ENCODE data around the gene ZNF326. TPM values are rescaled to one million over a fixed set of nuclear protein-coding genes. Genes with fewer than 3 reads are reported as not detected.

The ZNF326 gene
- total RNA-seq, 5 donors from 2014 or later (not counting 1 experiment from before 2014, with no cell fraction given) = 16.4 to 41.3 (median 16.8) TPM

- no peaks in the 10 kb centered on the region for H3K27me3 ChIP-seq (replicated peaks in 1 of 2; ENCODE audit: control insufficient read depth in 2 of 2, extremely low read depth in 1 of 2, insufficient read depth in 2 of 2, low read length in 1 of 2)
- no peaks in the 10 kb centered on the region for H3K9me3 ChIP-seq
- no peak overlapping the region for H3K27ac Mint-ChIP-seq
- 42% methylated on average over 4 of the region's 5 CpGs for WGBS (ENCODE audit: insufficient coverage)
- H3K36me3 ChIP-seq (ENCODE audit: control insufficient read depth in 2 of 2, extremely low read depth in 1 of 2, insufficient read depth in 1 of 2, low read length in 1 of 2) = no peaks in the 10 kb centered on the region
- no peaks in the 10 kb centered on the region for H3K36me3 Mint-ChIP-seq
- ChIA-PET CTCF (no interaction called here), POLR2A (no interaction called here)
- H3K9me3 Mint-ChIP-seq = no peaks in the 10 kb centered on the region
- no peak for DNase-seq
- no peak for ATAC-seq (replicated peaks in 1 of 4)
- no peak overlapping the region for H3K4me3 Mint-ChIP-seq
- H3K27me3 Mint-ChIP-seq = peaks cover 21 to 35% of the 10 kb centered on the region in 2 donors
- H3K4me3 ChIP-seq (ENCODE audit: control insufficient read depth in 1 of 2, extremely low read depth in 1 of 2, low read length in 1 of 2) = no peak overlapping the region
- no peak overlapping the region for H3K27ac ChIP-seq (ENCODE audit: low read length)
- peaks cover 0 to 2% (median 0%) of the 10 kb centered on the region in 3 donors for H3K4me1 Mint-ChIP-seq
- H3K4me1 ChIP-seq (ENCODE audit: control insufficient read depth in 1 of 2, extremely low read depth in 1 of 2, insufficient read depth in 2 of 2, low read length in 2 of 2) = no peaks in the 10 kb centered on the region
Measured at GRCh38 chr1:90074137-90074536, 79.2 kb downstream of the ZNF326 start.

GRCh38 chr1:90074566-90074965, 79.7 kb downstream of the ZNF326 start:
- 96% methylated on average over 2 of the region's 4 CpGs for WGBS (ENCODE audit: insufficient coverage)
- DNase-seq = no peak
- ChIA-PET CTCF (no interaction called here), POLR2A (no interaction called here)
- no peak overlapping the region for H3K27ac Mint-ChIP-seq
- peaks cover 21 to 34% of the 10 kb centered on the region in 2 donors for H3K27me3 Mint-ChIP-seq
- H3K27ac ChIP-seq (ENCODE audit: low read length) = no peak overlapping the region
- no peaks in the 10 kb centered on the region for H3K36me3 ChIP-seq (ENCODE audit: control insufficient read depth in 2 of 2, extremely low read depth in 1 of 2, insufficient read depth in 1 of 2, low read length in 1 of 2)
- H3K4me3 Mint-ChIP-seq = no peak overlapping the region
- peaks cover 0 to under 1% of the 10 kb centered on the region in 2 experiments for H3K27me3 ChIP-seq (replicated peaks in 1 of 2; ENCODE audit: control insufficient read depth in 2 of 2, extremely low read depth in 1 of 2, insufficient read depth in 2 of 2, low read length in 1 of 2)
- no peaks in the 10 kb centered on the region for H3K4me1 ChIP-seq (ENCODE audit: control insufficient read depth in 1 of 2, extremely low read depth in 1 of 2, insufficient read depth in 2 of 2, low read length in 2 of 2)
- H3K9me3 Mint-ChIP-seq = no peaks in the 10 kb centered on the region
- H3K4me1 Mint-ChIP-seq = peaks cover 0 to 2% (median 0%) of the 10 kb centered on the region in 3 donors
- ATAC-seq (replicated peaks in 1 of 4) = no peak
- no peaks in the 10 kb centered on the region for H3K36me3 Mint-ChIP-seq
- H3K9me3 ChIP-seq = no peaks in the 10 kb centered on the region
- H3K4me3 ChIP-seq (ENCODE audit: control insufficient read depth in 1 of 2, extremely low read depth in 1 of 2, low read length in 1 of 2) = no peak overlapping the region

- no peaks in the 10 kb centered on the region for H3K36me3 ChIP-seq (ENCODE audit: control insufficient read depth in 2 of 2, extremely low read depth in 1 of 2, insufficient read depth in 1 of 2, low read length in 1 of 2)
- H3K27me3 Mint-ChIP-seq = peaks cover 18 to 30% of the 10 kb centered on the region in 2 donors
- no peak for ATAC-seq (replicated peaks in 1 of 4)
- no peaks in the 10 kb centered on the region for H3K9me3 ChIP-seq
- H3K36me3 Mint-ChIP-seq = no peaks in the 10 kb centered on the region
- no peak overlapping the region for H3K4me3 Mint-ChIP-seq
- H3K4me1 ChIP-seq (ENCODE audit: control insufficient read depth in 1 of 2, extremely low read depth in 1 of 2, insufficient read depth in 2 of 2, low read length in 2 of 2) = no peaks in the 10 kb centered on the region
- POLR2A ChIA-PET = no interaction called here
- WGBS (ENCODE audit: insufficient coverage) = 100% methylated on average over 1 of the region's 1 CpG
- no peaks in the 10 kb centered on the region for H3K9me3 Mint-ChIP-seq
- CTCF ChIA-PET = no interaction called here
- peaks cover 0 to 2% of the 10 kb centered on the region in 2 experiments for H3K27me3 ChIP-seq (replicated peaks in 1 of 2; ENCODE audit: control insufficient read depth in 2 of 2, extremely low read depth in 1 of 2, insufficient read depth in 2 of 2, low read length in 1 of 2)
- no peak overlapping the region for H3K27ac Mint-ChIP-seq
- H3K27ac ChIP-seq (ENCODE audit: low read length) = no peak overlapping the region
- no peak for DNase-seq
- no peak overlapping the region for H3K4me3 ChIP-seq (ENCODE audit: control insufficient read depth in 1 of 2, extremely low read depth in 1 of 2, low read length in 1 of 2)
- H3K4me1 Mint-ChIP-seq = peaks cover 0 to 2% (median 0%) of the 10 kb centered on the region in 3 donors
Measured at GRCh38 chr1:90074970-90075391, 80.1 kb downstream of the ZNF326 start.

GRCh38 chr1:90083995-90084394, 89.1 kb downstream of the ZNF326 start:
- no peaks in the 10 kb centered on the region for H3K4me1 ChIP-seq (ENCODE audit: control insufficient read depth in 1 of 2, extremely low read depth in 1 of 2, insufficient read depth in 2 of 2, low read length in 2 of 2)
- peaks cover 0 to 4% of the 10 kb centered on the region in 2 experiments for H3K27me3 ChIP-seq (replicated peaks in 1 of 2; ENCODE audit: control insufficient read depth in 2 of 2, extremely low read depth in 1 of 2, insufficient read depth in 2 of 2, low read length in 1 of 2)
- H3K36me3 ChIP-seq (ENCODE audit: control insufficient read depth in 2 of 2, extremely low read depth in 1 of 2, insufficient read depth in 1 of 2, low read length in 1 of 2) = no peaks in the 10 kb centered on the region
- WGBS (ENCODE audit: insufficient coverage) = 82% methylated on average over 3 of the region's 7 CpGs
- Mint-ChIP-seq H3K4me1 (no peaks in the 10 kb centered on the region), H3K27me3 (peaks cover 31 to 34% of the 10 kb centered on the region in 2 donors), H3K36me3 (no peaks in the 10 kb centered on the region), H3K4me3 (no peak overlapping the region), H3K27ac (no peak overlapping the region), H3K9me3 (no peaks in the 10 kb centered on the region)
- DNase-seq = no peak
- H3K27ac ChIP-seq (ENCODE audit: low read length) = no peak overlapping the region
- no peak for ATAC-seq (replicated peaks in 1 of 4)
- no peaks in the 10 kb centered on the region for H3K9me3 ChIP-seq
- ChIA-PET CTCF (no interaction called here), POLR2A (no interaction called here)
- no peak overlapping the region for H3K4me3 ChIP-seq (ENCODE audit: control insufficient read depth in 1 of 2, extremely low read depth in 1 of 2, low read length in 1 of 2)

Other genes starting within 250 kb of the ZNF326 start
- 10 to 100 TPM; 23.8 to 43.4 (median 33.0) TPM for gene LRRC8D, start 174.1 kb upstream of the ZNF326 start, total RNA-seq